ENCODE results near the gene DDX3Y.

DDX3Y gene

GRCh38 chrY:12904618-12905516, at the start of gene DDX3Y:
Gene DDX3Y (plus strand): TSS chrY:12904868. CDS start chrY:12904937, 69 bp downstream.
- DNase-seq, result no peak

DNA sequence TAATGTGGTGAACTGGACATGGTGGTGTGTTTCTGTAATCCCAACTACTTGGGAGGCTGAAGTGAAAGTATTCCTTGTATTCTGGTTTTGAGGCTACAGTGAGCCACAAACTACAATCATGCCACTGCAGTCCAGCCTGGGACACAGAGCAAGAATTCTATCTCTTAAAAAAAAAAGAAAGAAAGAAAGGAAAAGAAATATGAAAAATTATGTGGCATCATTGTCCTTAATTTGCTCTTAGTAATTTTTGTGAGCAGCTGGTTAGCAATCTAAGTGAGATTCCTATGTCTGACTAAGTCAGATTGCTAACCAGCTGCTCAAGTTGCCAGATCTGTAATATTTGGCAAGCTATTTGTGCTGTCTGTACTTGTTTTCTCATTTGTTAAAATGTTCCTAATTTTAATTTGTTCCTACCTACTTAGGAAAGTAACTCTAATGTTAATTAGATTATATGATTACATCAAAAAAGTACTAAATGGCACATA, 48.8 kb upstream of the DDX3Y start:
- no peak for DNase-seq

GRCh38 chrY:12867960-12868359, 36.7 kb upstream of the DDX3Y start:
- no peak for DNase-seq

DNA sequence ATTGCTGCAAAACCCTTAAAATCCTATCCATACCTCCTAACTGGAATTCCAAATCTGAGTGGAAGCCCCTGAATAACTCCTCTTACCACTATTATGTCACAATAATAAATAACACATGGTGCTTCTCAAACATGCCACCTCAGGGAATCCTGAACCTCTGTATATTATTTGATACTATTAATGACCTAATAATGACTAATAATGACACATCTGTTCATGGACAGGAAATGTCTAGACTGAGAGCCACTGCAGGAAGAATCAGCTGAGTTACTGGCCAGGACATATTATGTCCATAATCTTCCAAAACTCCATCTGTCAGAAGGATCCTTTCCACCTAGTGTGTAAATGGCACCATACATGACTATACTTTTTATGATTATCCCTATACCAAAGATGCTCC, 7.7 kb upstream of the DDX3Y start:
- no peak for DNase-seq

DNA sequence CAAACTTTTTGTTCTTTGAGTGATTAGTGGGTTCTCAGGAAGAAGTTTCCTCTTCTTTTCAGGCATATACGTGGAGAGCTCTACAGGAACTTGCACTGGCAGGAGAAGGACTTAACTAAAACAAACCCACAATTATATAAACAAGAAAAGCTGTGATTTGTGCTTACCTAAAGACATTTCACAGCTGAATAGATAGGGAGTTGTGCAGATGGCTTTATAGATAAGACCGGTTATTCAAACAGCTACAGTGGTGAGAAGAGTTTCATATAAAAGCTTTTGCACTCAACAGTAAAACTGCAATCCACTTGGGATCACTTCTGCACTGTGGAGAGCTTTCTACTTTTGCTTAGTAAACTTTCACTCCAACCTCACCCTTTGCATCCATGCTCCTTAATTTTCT, 6.1 kb upstream of the DDX3Y start:
- DNase-seq, result no peak

- DNase-seq, result no peak
These were observed 827 bp downstream of the DDX3Y start for GRCh38 chrY:12905517-12905872.

GRCh38 chrY:12905895-12906294, 1.2 kb downstream of the DDX3Y start:
- no peak for DNase-seq

DNA sequence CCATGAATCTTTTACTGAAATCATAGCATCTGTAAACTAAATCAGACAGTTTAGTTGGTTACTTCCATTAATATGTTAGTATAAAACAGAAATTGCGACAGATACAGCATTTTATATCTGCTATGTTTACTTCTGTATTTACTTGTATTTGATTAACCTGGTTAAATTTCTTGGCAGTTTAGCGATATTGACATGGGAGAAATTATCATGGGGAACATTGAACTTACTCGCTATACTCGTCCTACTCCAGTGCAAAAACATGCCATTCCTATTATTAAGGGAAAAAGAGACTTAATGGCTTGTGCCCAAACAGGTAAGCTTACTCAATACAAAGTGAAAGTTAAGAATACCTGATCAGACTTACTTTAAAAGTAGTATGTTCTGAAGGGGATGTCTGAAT, 8.9 kb downstream of the DDX3Y start:
- no peak for DNase-seq

DNA sequence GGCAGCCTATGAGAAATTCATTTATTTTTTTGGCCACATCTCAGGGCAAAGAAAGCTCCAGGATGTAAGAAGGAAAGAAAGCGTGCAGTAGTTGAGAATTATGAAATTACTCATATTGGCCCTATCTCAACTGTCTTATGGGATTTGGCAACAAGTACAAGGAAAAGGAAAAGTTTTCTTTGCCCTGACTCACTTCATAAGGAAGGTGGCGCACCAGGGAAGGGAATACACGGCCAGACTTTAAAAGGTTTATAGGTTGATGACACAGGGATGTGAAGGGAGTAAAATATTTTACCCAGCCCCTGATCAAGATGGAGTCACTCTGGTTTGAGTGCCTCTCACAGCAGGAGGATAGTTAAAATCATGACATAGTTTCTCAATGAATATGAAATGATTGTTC, 23.4 kb downstream of the DDX3Y start:
- no peak for DNase-seq

- DNase-seq, result no peak
These were observed 37.3 kb downstream of the DDX3Y start for GRCh38 chrY:12941725-12942687.

Data from NCI-H1417 treated with DMSO at 0.1 percent for 48 hours (cell line).